Purkinje cell (primary cell): ENCODE measurements around the gene CTRB2. TPM values are rescaled to one million over a fixed set of nuclear protein-coding genes. Genes with fewer than 3 reads are reported as not detected.

Experiments
- polyA plus RNA-seq: library from polyadenylated mRNA; unstranded; fragments of >200 nt; fragmentation: Nextera tagmentation; gene quantifications from 2 replicates; pipeline ENCODE4 v1.2.1, GENCODE V29; 2014

Gene CTRB2
- polyA plus RNA-seq: 0.45 TPM in 1 of 2 replicates, not detected in the other

GRCh38 chr16:75206749-75207451, at the start of gene CTRB2:
CTRB2 (minus strand) TSS chr16:75207161; CDS start chr16:75207141, 20 bp downstream.

GRCh38 chr16:75251280-75252048, 44.5 kb upstream of the CTRB2 start, which contains the start of gene BCAR1:
BCAR1 (minus strand) TSS chr16:75251624; CDS start chr16:75251482, 142 bp downstream.

GRCh38 chr16:75218256-75219076, 11.5 kb upstream of the CTRB2 start, which contains the start of gene CTRB1:
CTRB1 (plus strand) TSS chr16:75218988; CDS start chr16:75219008, 20 bp downstream.

Other genes with a start within 250 kb of the CTRB2 start
- gene WDR59, start 222.0 kb downstream of the CTRB2 start, polyA plus RNA-seq: 19.5 and 30.5 TPM in 2 replicates
- gene ZNRF1, start 208.1 kb downstream of the CTRB2 start, polyA plus RNA-seq: 36.6 and 48.2 TPM in 2 replicates
- 0.27 TPM in 1 of 2 replicates, not detected in the other for gene LDHD, start 90.4 kb downstream of the CTRB2 start, polyA plus RNA-seq
- 11.0 and 18.0 TPM in 2 replicates for gene ZFP1, start 58.6 kb downstream of the CTRB2 start, polyA plus RNA-seq
- gene CTRB1, start 11.8 kb upstream of the CTRB2 start, polyA plus RNA-seq: 1.4 TPM in 1 of 2 replicates, not detected in the other
- 6.9 and 21.4 TPM in 2 replicates for gene BCAR1, start 44.5 kb upstream of the CTRB2 start, polyA plus RNA-seq
- gene CFDP1, start 226.3 kb upstream of the CTRB2 start, polyA plus RNA-seq: 102 and 108 TPM in 2 replicates